T-helper 1 cell treated with Interleukin-12 subunit alpha and Interleukin-12 subunit beta and Interleukin-4 antibody, amounts not matched to agents 30 μg/mL and 1 μg/mL, for 36 hours (primary cell): ENCODE measurements around the gene DGKG.
A peak's percentile ranks its signal among the peaks of the same experiment; 100 is the strongest.

ENCODE experiments used
- H3K27ac Mint-ChIP-seq: one replicate; pipeline ENCODE4 v1.8.0; 2021; ENCODE audit warnings: mild to moderate bottlenecking, mixed read lengths
- H3K27me3 Mint-ChIP-seq: one replicate; pipeline ENCODE4 v1.8.0; 2021; ENCODE audit warnings: low read depth, mixed read lengths
- H3K36me3 Mint-ChIP-seq: one replicate; pipeline ENCODE4 v1.8.0; 2021; ENCODE audit warnings: low read depth, mixed read lengths
- H3K4me1 Mint-ChIP-seq: one replicate; pipeline ENCODE4 v1.8.0; 2021; ENCODE audit warnings: low read depth, mixed read lengths
- H3K4me3 Mint-ChIP-seq: one replicate; pipeline ENCODE4 v1.8.0; 2021; ENCODE audit warnings: mild to moderate bottlenecking, moderate library complexity, mixed read lengths
- H3K9me3 Mint-ChIP-seq: one replicate; pipeline ENCODE4 v1.8.0; 2021; ENCODE audit warnings: mixed read lengths

Gene DGKG

GRCh38 chr3:186259612-186260383, 102.2 kb downstream of the DGKG start:
- no peak overlapping the region for H3K4me3 Mint-ChIP-seq
- no peaks in the 10 kb centered on the region for H3K36me3 Mint-ChIP-seq
- H3K9me3 Mint-ChIP-seq = no peaks in the 10 kb centered on the region
- no peak overlapping the region for H3K27ac Mint-ChIP-seq
- peaks cover 12% of the 10 kb centered on the region for H3K4me1 Mint-ChIP-seq
- H3K27me3 Mint-ChIP-seq = peaks cover 16% of the 10 kb centered on the region

GRCh38 chr3:186258968-186259367, 103.1 kb downstream of the DGKG start:
- H3K4me1 Mint-ChIP-seq = peaks cover 19% of the 10 kb centered on the region
- peaks cover 16% of the 10 kb centered on the region for H3K27me3 Mint-ChIP-seq
- no peak overlapping the region for H3K27ac Mint-ChIP-seq
- no peaks in the 10 kb centered on the region for H3K36me3 Mint-ChIP-seq
- H3K4me3 Mint-ChIP-seq = no peak overlapping the region
- H3K9me3 Mint-ChIP-seq = no peaks in the 10 kb centered on the region

- Mint-ChIP-seq H3K36me3 (no peaks in the 10 kb centered on the region), H3K27me3 (peaks cover 16% of the 10 kb centered on the region), H3K27ac (no peak overlapping the region), H3K4me3 (no peak overlapping the region), H3K9me3 (no peaks in the 10 kb centered on the region), H3K4me1 (peaks cover 21% of the 10 kb centered on the region)
Measured at GRCh38 chr3:186257866-186258265, 104.2 kb downstream of the DGKG start.

- Mint-ChIP-seq H3K27me3 (peaks cover 19% of the 10 kb centered on the region), H3K4me3 (no peak overlapping the region), H3K36me3 (no peaks in the 10 kb centered on the region), H3K27ac (no peak overlapping the region), H3K4me1 (peaks cover 21% of the 10 kb centered on the region), H3K9me3 (no peaks in the 10 kb centered on the region)
Measured at GRCh38 chr3:186255703-186256331, 106.2 kb downstream of the DGKG start.

- peak overlapping the region; percentile 4 for H3K4me3 Mint-ChIP-seq
- H3K27ac Mint-ChIP-seq = peak overlapping the region; percentile 34
- H3K4me1 Mint-ChIP-seq = peaks cover 19% of the 10 kb centered on the region
- no peaks in the 10 kb centered on the region for H3K9me3 Mint-ChIP-seq
- H3K36me3 Mint-ChIP-seq = no peaks in the 10 kb centered on the region
- H3K27me3 Mint-ChIP-seq = peaks cover 19% of the 10 kb centered on the region
Measured at GRCh38 chr3:186254676-186255650, 107.1 kb downstream of the DGKG start.

- Mint-ChIP-seq H3K36me3 (no peaks in the 10 kb centered on the region), H3K27me3 (peaks cover 37% of the 10 kb centered on the region), H3K27ac (no peak overlapping the region), H3K4me3 (no peak overlapping the region), H3K4me1 (peaks cover 15% of the 10 kb centered on the region), H3K9me3 (no peaks in the 10 kb centered on the region)
Measured at GRCh38 chr3:186251948-186252619, 110.0 kb downstream of the DGKG start.

GRCh38 chr3:186248850-186249249, 113.2 kb downstream of the DGKG start:
- Mint-ChIP-seq H3K4me3 (no peak overlapping the region), H3K9me3 (no peaks in the 10 kb centered on the region), H3K36me3 (no peaks in the 10 kb centered on the region), H3K27me3 (peaks cover 33% of the 10 kb centered on the region), H3K4me1 (peaks cover under 1% of the 10 kb centered on the region), H3K27ac (no peak overlapping the region)

GRCh38 chr3:186247821-186248814, 113.9 kb downstream of the DGKG start:
- Mint-ChIP-seq H3K27me3 (peaks cover 37% of the 10 kb centered on the region), H3K27ac (no peak overlapping the region), H3K4me1 (no peaks in the 10 kb centered on the region)

GRCh38 chr3:186246941-186247340, 115.1 kb downstream of the DGKG start:
- no peaks in the 10 kb centered on the region for H3K9me3 Mint-ChIP-seq
- peaks cover 38% of the 10 kb centered on the region for H3K27me3 Mint-ChIP-seq
- H3K4me3 Mint-ChIP-seq = no peak overlapping the region
- H3K27ac Mint-ChIP-seq = no peak overlapping the region
- H3K4me1 Mint-ChIP-seq = peaks cover 6% of the 10 kb centered on the region
- H3K36me3 Mint-ChIP-seq = no peaks in the 10 kb centered on the region

More at GRCh38 chr3:186247821-186248814, 113.9 kb downstream of the DGKG start:
- Mint-ChIP-seq H3K9me3 (no peaks in the 10 kb centered on the region), H3K36me3 (no peaks in the 10 kb centered on the region), H3K4me3 (no peak overlapping the region)

- H3K27me3 Mint-ChIP-seq = peaks cover 28% of the 10 kb centered on the region
Measured at GRCh38 chr3:186244016-186244415, 118.0 kb downstream of the DGKG start.

GRCh38 chr3:186241910-186242821, 119.9 kb downstream of the DGKG start:
- no peak overlapping the region for H3K4me3 Mint-ChIP-seq

More at GRCh38 chr3:186244016-186244415, 118.0 kb downstream of the DGKG start:
- peaks cover 6% of the 10 kb centered on the region for H3K4me1 Mint-ChIP-seq
- H3K4me3 Mint-ChIP-seq = no peak overlapping the region
- no peaks in the 10 kb centered on the region for H3K36me3 Mint-ChIP-seq
- no peaks in the 10 kb centered on the region for H3K9me3 Mint-ChIP-seq
- no peak overlapping the region for H3K27ac Mint-ChIP-seq

GRCh38 chr3:186239321-186239720, 122.7 kb downstream of the DGKG start:
- Mint-ChIP-seq H3K27ac (no peak overlapping the region), H3K36me3 (no peaks in the 10 kb centered on the region), H3K27me3 (peaks cover 11% of the 10 kb centered on the region), H3K9me3 (no peaks in the 10 kb centered on the region), H3K4me1 (peaks cover 21% of the 10 kb centered on the region), H3K4me3 (no peak overlapping the region)

More at GRCh38 chr3:186241910-186242821, 119.9 kb downstream of the DGKG start:
- Mint-ChIP-seq H3K4me1 (peaks cover 6% of the 10 kb centered on the region), H3K36me3 (no peaks in the 10 kb centered on the region), H3K27ac (no peak overlapping the region), H3K9me3 (no peaks in the 10 kb centered on the region), H3K27me3 (peaks cover 13% of the 10 kb centered on the region)
